Measurements from ENCODE around the gene CCSER1.
"Not testable (repeated sequence)": the region's sequence is repeated elsewhere in the genome, so short reads cannot be mapped to it uniquely, and the experiment has no call there.

CCSER1 gene

GRCh38 chr4:90857081-90857820 lies 730.1 kb downstream of the CCSER1 start:
- no peak for TF ChIP-seq CTCF (conservative IDR thresholded peaks at IDR 0.05; ENCODE audit: low read depth)
- CTCF ChIA-PET: no interaction called here
- no peak overlapping the region for H3K27ac ChIP-seq
- POLR2A ChIA-PET (ENCODE audit: low non-redundant PET): no interaction called here
- DNase-seq (ENCODE audit: low spot score): no peak

GRCh38 chr4:90875791-90876190 lies 748.6 kb downstream of the CCSER1 start:
- TF ChIP-seq CTCF (conservative IDR thresholded peaks at IDR 0.05; ENCODE audit: low read depth): no peak
- ChIA-PET POLR2A (ENCODE audit: low non-redundant PET) (no interaction called here), CTCF (interaction anchor here (0.5 kb wide), 1 partner anchor 1195 kb away, joined by 3 read pairs; no protein-coding TSS in a partner anchor)
- no peak for DNase-seq (ENCODE audit: low spot score)
- H3K27ac ChIP-seq: no peak overlapping the region

- CTCF ChIA-PET: no interaction called here
- no peak for DNase-seq (ENCODE audit: low spot score)
- TF ChIP-seq CTCF (conservative IDR thresholded peaks at IDR 0.05; ENCODE audit: low read depth): no peak
- no peak overlapping the region for H3K27ac ChIP-seq
- POLR2A ChIA-PET (ENCODE audit: low non-redundant PET): no interaction called here
Observed at GRCh38 chr4:90876296-90876695, 749.1 kb downstream of the CCSER1 start.

GRCh38 chr4:90883519-90883918 lies 756.3 kb downstream of the CCSER1 start:
- POLR2A ChIA-PET (ENCODE audit: low non-redundant PET): no interaction called here
- H3K27ac ChIP-seq: no peak overlapping the region
- no peak for TF ChIP-seq CTCF (conservative IDR thresholded peaks at IDR 0.05; ENCODE audit: low read depth)
- no peak for DNase-seq (ENCODE audit: low spot score)
- CTCF ChIA-PET: no interaction called here

GRCh38 chr4:90888571-90888970 lies 761.4 kb downstream of the CCSER1 start:
- CTCF ChIA-PET: no interaction called here
- no peak for DNase-seq (ENCODE audit: low spot score)
- no peak overlapping the region for H3K27ac ChIP-seq
- TF ChIP-seq CTCF (conservative IDR thresholded peaks at IDR 0.05; ENCODE audit: low read depth): no peak
- POLR2A ChIA-PET (ENCODE audit: low non-redundant PET): no interaction called here

GRCh38 chr4:90889171-90889570 lies 762.0 kb downstream of the CCSER1 start:
- no peak for DNase-seq (ENCODE audit: low spot score)
- no peak overlapping the region for H3K27ac ChIP-seq
- ChIA-PET POLR2A (ENCODE audit: low non-redundant PET) (no interaction called here), CTCF (no interaction called here)
- no peak for TF ChIP-seq CTCF (conservative IDR thresholded peaks at IDR 0.05; ENCODE audit: low read depth)

- DNase-seq (ENCODE audit: low spot score); H3K27ac ChIP-seq; POLR2A ChIA-PET (ENCODE audit: low non-redundant PET); CTCF ChIA-PET: not testable (repeated sequence)
Observed at GRCh38 chr4:90903413-90903812, 776.2 kb downstream of the CCSER1 start.

Measured in RWPE1 (cell line).